Panc1 (cell line): ENCODE measurements around the gene LILRA2. TPM values are rescaled to one million over a fixed set of nuclear protein-coding genes. Genes with fewer than 3 reads are reported as not detected.

ENCODE experiments used
- ATAC-seq: fragments of 200-7000 bp; cut with Tn5 transposase; 2 replicates; pipeline ENCODE4 v1.9.1; 2020; ENCODE audit warnings: mild to moderate bottlenecking, moderate library complexity
- BruUV-seq: library from RNA; stranded (reverse); fragments of 400-500 nt; replicated peaks from 2 replicates; lab custom pipeline; 2021; lab: Mats Ljungman, UMichigan
- CTCF ChIA-PET: fragments of 300-600 bp; sonication (Branson Sonifier 250); formaldehyde crosslinking; loops from one replicate; lab custom pipeline; 2022; ENCODE audit warnings: antibody characterized with exemption; lab: Charles Lee
- POLR2A ChIA-PET: fragments of 300-600 bp; sonication (Branson Sonifier 250); formaldehyde crosslinking; loops from one replicate; lab custom pipeline; 2022; ENCODE audit warnings: antibody characterized with exemption; lab: Charles Lee
- DNase-seq: peaks from one replicate; pipeline ENCODE4 v3.0.0-alpha.2; 2010; ENCODE audit warnings: low read depth, low spot score
- H3K27ac ChIP-seq: 2 replicates; pipeline ENCODE4 v1.5.1; 2011; ENCODE audit warnings: mild to moderate bottlenecking, low read length, inconsistent platforms
- H3K27me3 ChIP-seq: fragments of 200-500 bp; sonication (Bioruptor generic); 2 replicates; pipeline ENCODE4 v1.6.0; 2014; ENCODE audit warnings: low read length, inconsistent platforms; ENCODE audit not compliant: control insufficient read depth, insufficient read depth
- H3K36me3 ChIP-seq: fragments of 200-500 bp; sonication (Bioruptor generic); 2 replicates; pipeline ENCODE4 v1.5.1; 2014; ENCODE audit warnings: inconsistent platforms, mild to moderate bottlenecking, low read length, moderate library complexity; ENCODE audit not compliant: control insufficient read depth, insufficient read depth
- H3K4me1 ChIP-seq: 2 replicates; pipeline ENCODE4 v1.5.1; 2011; ENCODE audit warnings: inconsistent platforms, mild to moderate bottlenecking, low read length, moderate library complexity; ENCODE audit not compliant: control insufficient read depth, insufficient read depth
- H3K4me3 ChIP-seq, 2 experiments: 2 replicates each; pipeline ENCODE4 v1.5.1; 2011 to 2012; ENCODE audit warnings: low read depth in 2 of 2, low read length in 2 of 2, mild to moderate bottlenecking in 2 of 2, inconsistent platforms in 1 of 2, moderate library complexity in 1 of 2
- H3K9me3 ChIP-seq: fragments of 200-500 bp; sonication (Bioruptor generic); 2 replicates; pipeline ENCODE4 v1.5.1; 2014; ENCODE audit warnings: low read depth, mild to moderate bottlenecking, inconsistent platforms, low read length, moderate library complexity; ENCODE audit not compliant: control insufficient read depth, insufficient read depth
- POLR2AphosphoS5 ChIP-seq: IDR thresholded peaks from 2 replicates; pipeline ENCODE4 v1.6.1; 2012; ENCODE audit warnings: mild to moderate bottlenecking, low read depth, low read length, moderate library complexity
- SIN3A ChIP-seq: IDR thresholded peaks from 2 replicates; pipeline ENCODE4 v1.6.1; 2012; ENCODE audit warnings: low read depth, mild to moderate bottlenecking, low read length, moderate library complexity, borderline replicate concordance; ENCODE audit not compliant: insufficient read depth
- TCF7L2 ChIP-seq: IDR thresholded peaks from 2 replicates; pipeline ENCODE4 v1.6.1; 2011; ENCODE audit warnings: mild to moderate bottlenecking, low read depth, low read length, inconsistent platforms
- in situ Hi-C: cut with HindIII; loops from 2 replicates; pipeline ENCODE4 v1.10.0; 2016; ENCODE audit warnings: low sequenced_read_pairs, low pct_unique_long_range_greater_than_20kb
- intact Hi-C: fragments of 100-400 bp; cut with micrococcal nuclease; formaldehyde crosslinking; loops from one replicate; pipeline ENCODE4 v1.10.0; 2022; ENCODE audit not compliant: unreplicated experiment
- total RNA-seq: library from RNA; stranded (reverse); gene quantifications from one replicate; pipeline ENCODE4 v1.2.1, GENCODE V29; 2021; ENCODE audit not compliant: unreplicated experiment
- TF ChIP-seq, protein P1 (sequence below): fragments of 450-650 bp; IDR thresholded peaks from 2 replicates; pipeline ENCODE4 v1.5.1; 2017; ENCODE audit warnings: mild to moderate bottlenecking
- TF ChIP-seq, protein P2 (sequence below), 2 experiments: IDR thresholded peaks; 2 replicates each; pipeline ENCODE4 v1.6.1; 2011 to 2012; ENCODE audit warnings: low read depth in 2 of 2, control low read depth in 1 of 2, low read length in 1 of 2, mild to moderate bottlenecking in 1 of 2, moderate library complexity in 1 of 2; ENCODE audit not compliant: insufficient read depth in 1 of 2

LILRA2 gene
- total RNA-seq, 1 experiment from 2014 or later, result not detected

DNA sequence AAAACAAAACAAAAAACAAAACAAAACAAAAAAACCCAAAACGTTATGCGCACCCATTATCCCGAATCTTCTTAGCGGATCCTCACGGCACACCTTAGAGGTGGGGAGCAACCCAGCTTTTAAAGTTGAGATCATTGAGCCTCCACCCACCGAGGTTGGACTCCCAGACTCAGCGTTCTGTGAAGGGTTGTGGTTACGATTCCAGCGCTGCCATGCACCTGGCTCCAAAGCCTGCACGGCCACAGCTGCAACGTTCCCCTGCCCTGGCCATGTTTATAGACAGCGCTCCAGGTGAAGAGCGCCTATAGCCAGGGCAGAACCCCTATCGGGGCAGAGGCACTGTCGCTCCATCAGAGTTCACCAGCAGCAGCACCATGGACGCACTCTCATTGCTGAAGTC, 18.7 kb upstream of the LILRA2 start:
- POLR2A ChIA-PET, result no interaction called here
- Histone ChIP-seq H3K36me3 (no peaks in the 10 kb centered on the region), H3K27ac (no peak overlapping the region), H3K4me1 (no peaks in the 10 kb centered on the region), H3K4me3 (no peak overlapping the region), H3K27me3 (peaks cover 16% of the 10 kb centered on the region), H3K9me3 (no peaks in the 10 kb centered on the region)
- DNase-seq, result no peak
- BruUV-seq, result no TSS peak
- TF ChIP-seq, protein P1, sequence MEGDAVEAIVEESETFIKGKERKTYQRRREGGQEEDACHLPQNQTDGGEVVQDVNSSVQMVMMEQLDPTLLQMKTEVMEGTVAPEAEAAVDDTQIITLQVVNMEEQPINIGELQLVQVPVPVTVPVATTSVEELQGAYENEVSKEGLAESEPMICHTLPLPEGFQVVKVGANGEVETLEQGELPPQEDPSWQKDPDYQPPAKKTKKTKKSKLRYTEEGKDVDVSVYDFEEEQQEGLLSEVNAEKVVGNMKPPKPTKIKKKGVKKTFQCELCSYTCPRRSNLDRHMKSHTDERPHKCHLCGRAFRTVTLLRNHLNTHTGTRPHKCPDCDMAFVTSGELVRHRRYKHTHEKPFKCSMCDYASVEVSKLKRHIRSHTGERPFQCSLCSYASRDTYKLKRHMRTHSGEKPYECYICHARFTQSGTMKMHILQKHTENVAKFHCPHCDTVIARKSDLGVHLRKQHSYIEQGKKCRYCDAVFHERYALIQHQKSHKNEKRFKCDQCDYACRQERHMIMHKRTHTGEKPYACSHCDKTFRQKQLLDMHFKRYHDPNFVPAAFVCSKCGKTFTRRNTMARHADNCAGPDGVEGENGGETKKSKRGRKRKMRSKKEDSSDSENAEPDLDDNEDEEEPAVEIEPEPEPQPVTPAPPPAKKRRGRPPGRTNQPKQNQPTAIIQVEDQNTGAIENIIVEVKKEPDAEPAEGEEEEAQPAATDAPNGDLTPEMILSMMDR, result no peak
- TF ChIP-seq, protein P2, sequence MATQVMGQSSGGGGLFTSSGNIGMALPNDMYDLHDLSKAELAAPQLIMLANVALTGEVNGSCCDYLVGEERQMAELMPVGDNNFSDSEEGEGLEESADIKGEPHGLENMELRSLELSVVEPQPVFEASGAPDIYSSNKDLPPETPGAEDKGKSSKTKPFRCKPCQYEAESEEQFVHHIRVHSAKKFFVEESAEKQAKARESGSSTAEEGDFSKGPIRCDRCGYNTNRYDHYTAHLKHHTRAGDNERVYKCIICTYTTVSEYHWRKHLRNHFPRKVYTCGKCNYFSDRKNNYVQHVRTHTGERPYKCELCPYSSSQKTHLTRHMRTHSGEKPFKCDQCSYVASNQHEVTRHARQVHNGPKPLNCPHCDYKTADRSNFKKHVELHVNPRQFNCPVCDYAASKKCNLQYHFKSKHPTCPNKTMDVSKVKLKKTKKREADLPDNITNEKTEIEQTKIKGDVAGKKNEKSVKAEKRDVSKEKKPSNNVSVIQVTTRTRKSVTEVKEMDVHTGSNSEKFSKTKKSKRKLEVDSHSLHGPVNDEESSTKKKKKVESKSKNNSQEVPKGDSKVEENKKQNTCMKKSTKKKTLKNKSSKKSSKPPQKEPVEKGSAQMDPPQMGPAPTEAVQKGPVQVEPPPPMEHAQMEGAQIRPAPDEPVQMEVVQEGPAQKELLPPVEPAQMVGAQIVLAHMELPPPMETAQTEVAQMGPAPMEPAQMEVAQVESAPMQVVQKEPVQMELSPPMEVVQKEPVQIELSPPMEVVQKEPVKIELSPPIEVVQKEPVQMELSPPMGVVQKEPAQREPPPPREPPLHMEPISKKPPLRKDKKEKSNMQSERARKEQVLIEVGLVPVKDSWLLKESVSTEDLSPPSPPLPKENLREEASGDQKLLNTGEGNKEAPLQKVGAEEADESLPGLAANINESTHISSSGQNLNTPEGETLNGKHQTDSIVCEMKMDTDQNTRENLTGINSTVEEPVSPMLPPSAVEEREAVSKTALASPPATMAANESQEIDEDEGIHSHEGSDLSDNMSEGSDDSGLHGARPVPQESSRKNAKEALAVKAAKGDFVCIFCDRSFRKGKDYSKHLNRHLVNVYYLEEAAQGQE (IDR thresholded peaks at IDR 0.05; ENCODE audit: insufficient read depth in 1 of 2, low read depth in 2 of 2, low read length in 1 of 2), result no peak
- TF ChIP-seq TCF7L2 (no peak), POLR2AphosphoS5 (no peak), SIN3A (no peak)
- in situ Hi-C loops, result no loop called here
- intact Hi-C loops, result loop anchor here (10.0 kb wide), 1 partner anchor 70 kb away; no protein-coding TSS in a partner anchor
- no peak for ATAC-seq
- CTCF ChIA-PET, result no interaction called here

DNA sequence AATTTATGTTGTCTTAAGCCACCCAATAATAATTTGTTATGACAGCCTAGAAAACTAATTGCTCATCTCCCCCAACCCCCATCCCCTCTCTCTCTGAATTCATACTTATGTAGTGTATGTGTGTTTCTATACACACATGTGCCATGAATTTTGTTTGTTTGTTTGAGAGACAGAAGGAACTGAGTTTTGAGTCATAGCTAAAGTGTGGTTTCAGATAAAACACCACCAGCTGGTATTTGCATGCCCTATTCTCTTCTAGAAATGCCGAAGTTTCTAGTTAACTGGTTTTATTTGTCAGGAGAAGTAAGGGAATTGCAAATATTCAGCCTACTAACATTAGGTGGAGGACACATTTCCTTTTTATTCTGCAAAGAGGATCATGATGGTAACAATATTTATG, 17.4 kb upstream of the LILRA2 start:
- no peak for ATAC-seq
- no peak for DNase-seq
- Histone ChIP-seq H3K4me1 (no peaks in the 10 kb centered on the region), H3K27ac (no peak overlapping the region), H3K4me3 (no peak overlapping the region), H3K9me3 (no peaks in the 10 kb centered on the region), H3K36me3 (no peaks in the 10 kb centered on the region), H3K27me3 (peaks cover 16% of the 10 kb centered on the region)
- ChIA-PET POLR2A (interaction anchor here (0.7 kb wide), 1 partner anchor 15 kb away, joined by 4 read pairs; no protein-coding TSS in a partner anchor), CTCF (no interaction called here)
- TF ChIP-seq POLR2AphosphoS5, result no peak
- TF ChIP-seq, protein P2 (IDR thresholded peaks at IDR 0.05; ENCODE audit: insufficient read depth in 1 of 2, low read depth in 2 of 2, low read length in 1 of 2), result no peak
- TF ChIP-seq, protein P1, result no peak
- TF ChIP-seq SIN3A, result no peak
- no peak for TF ChIP-seq TCF7L2
- BruUV-seq, result no TSS peak
- intact Hi-C loops, result loop anchor here (10.0 kb wide), 1 partner anchor 71 kb away; no protein-coding TSS in a partner anchor
- in situ Hi-C loops, result no loop called here
